Lower leg skin (tissue), 3 donors: ENCODE data around the gene PLAC1.

Source experiments
- CTCF ChIP-seq, 3 donors: fragments of 450-650 bp; IDR thresholded peaks; one replicate each; pipeline ENCODE4 v1.5.1; 2016; ENCODE audit warnings: antibody characterized with exemption in 3 of 3, mild to moderate bottlenecking in 3 of 3, moderate library complexity in 2 of 3
- POLR2A ChIP-seq, 2 donors: fragments of 450-650 bp; IDR thresholded peaks; one replicate each; pipeline ENCODE4 v1.6.1; 2016 to 2017; ENCODE audit warnings: antibody characterized with exemption in 2 of 2, mild to moderate bottlenecking in 1 of 2, moderate library complexity in 1 of 2

- TF ChIP-seq CTCF (IDR thresholded peaks at IDR 0.05): no peak
- TF ChIP-seq POLR2A (IDR thresholded peaks at IDR 0.05): no peak
These were observed 113.6 kb downstream of the PLAC1 start for GRCh38 chrX:134544513-134545151.
